Suprapubic skin (tissue), 3 donors: Measurements from ENCODE around the gene CALM1.

ENCODE experiments used
- POLR2AphosphoS5 ChIP-seq, 3 donors: sonication (generic); formaldehyde crosslinking; IDR thresholded peaks; one replicate each; pipeline ENCODE4 v1.6.1; 2017; ENCODE audit warnings: antibody characterized with exemption in 3 of 3
- TF ChIP-seq, protein P1 (sequence below), 2 donors: fragments of 200-600 bp in 1 of 2; fragments of 450-650 bp in 1 of 2; sonication (generic) in 1 of 2; IDR thresholded peaks; one replicate each; pipeline ENCODE4 v1.5.1; 2016 to 2019; ENCODE audit warnings: antibody characterized with exemption in 2 of 2, mild to moderate bottlenecking in 1 of 2, moderate library complexity in 1 of 2

DNA sequence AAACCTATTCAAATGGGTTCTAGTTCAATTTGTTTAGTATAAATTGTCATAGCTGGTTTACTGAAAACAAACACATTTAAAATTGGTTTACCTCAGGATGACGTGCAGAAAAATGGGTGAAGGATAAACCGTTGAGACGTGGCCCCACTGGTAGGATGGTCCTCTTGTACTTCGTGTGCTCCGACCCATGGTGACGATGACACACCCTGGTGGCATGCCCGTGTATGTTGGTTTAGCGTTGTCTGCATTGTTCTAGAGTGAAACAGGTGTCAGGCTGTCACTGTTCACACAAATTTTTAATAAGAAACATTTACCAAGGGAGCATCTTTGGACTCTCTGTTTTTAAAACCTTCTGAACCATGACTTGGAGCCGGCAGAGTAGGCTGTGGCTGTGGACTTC, 8.3 kb downstream of the CALM1 start:
- TF ChIP-seq, protein P1, sequence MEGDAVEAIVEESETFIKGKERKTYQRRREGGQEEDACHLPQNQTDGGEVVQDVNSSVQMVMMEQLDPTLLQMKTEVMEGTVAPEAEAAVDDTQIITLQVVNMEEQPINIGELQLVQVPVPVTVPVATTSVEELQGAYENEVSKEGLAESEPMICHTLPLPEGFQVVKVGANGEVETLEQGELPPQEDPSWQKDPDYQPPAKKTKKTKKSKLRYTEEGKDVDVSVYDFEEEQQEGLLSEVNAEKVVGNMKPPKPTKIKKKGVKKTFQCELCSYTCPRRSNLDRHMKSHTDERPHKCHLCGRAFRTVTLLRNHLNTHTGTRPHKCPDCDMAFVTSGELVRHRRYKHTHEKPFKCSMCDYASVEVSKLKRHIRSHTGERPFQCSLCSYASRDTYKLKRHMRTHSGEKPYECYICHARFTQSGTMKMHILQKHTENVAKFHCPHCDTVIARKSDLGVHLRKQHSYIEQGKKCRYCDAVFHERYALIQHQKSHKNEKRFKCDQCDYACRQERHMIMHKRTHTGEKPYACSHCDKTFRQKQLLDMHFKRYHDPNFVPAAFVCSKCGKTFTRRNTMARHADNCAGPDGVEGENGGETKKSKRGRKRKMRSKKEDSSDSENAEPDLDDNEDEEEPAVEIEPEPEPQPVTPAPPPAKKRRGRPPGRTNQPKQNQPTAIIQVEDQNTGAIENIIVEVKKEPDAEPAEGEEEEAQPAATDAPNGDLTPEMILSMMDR (IDR thresholded peaks at IDR 0.05) = no peak
- no peak for TF ChIP-seq POLR2AphosphoS5 (IDR thresholded peaks at IDR 0.05)
